WI38 (cell line): ENCODE measurements around the gene ARMC12.

Experiments
- H3K4me3 ChIP-seq: 2 replicates; pipeline ENCODE4 v1.5.1; 2011; ENCODE audit warnings: low read depth, mild to moderate bottlenecking, control low read depth, low read length
- TF ChIP-seq, protein P1 (sequence below): IDR thresholded peaks from 2 replicates; pipeline ENCODE4 v1.5.1; 2012; ENCODE audit warnings: low read depth, mild to moderate bottlenecking, control low read depth, low read length

ARMC12 gene

DNA sequence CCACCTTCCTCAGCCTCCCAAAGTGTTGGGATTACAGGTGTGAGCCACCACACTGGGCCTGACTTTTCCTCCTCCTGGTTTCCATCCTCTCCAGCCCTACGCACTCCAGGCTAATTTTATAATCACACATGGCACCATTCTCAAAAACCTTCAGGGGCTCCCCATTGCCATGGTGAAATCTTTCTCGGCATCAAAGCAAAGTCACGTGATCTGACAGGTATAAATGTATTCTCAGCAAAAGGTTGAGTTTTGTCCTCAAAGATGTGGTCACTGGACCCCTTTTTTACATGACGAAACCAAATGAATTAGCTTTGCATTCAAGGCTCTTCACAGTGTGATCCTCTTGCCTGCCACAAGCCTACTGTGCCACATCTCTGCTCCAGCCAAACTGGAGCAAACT lies 15.5 kb downstream of the ARMC12 start:
- H3K4me3 ChIP-seq: no peak overlapping the region

GRCh38 chr6:35754452-35755277 lies 17.8 kb downstream of the ARMC12 start:
- TF ChIP-seq, protein P1, sequence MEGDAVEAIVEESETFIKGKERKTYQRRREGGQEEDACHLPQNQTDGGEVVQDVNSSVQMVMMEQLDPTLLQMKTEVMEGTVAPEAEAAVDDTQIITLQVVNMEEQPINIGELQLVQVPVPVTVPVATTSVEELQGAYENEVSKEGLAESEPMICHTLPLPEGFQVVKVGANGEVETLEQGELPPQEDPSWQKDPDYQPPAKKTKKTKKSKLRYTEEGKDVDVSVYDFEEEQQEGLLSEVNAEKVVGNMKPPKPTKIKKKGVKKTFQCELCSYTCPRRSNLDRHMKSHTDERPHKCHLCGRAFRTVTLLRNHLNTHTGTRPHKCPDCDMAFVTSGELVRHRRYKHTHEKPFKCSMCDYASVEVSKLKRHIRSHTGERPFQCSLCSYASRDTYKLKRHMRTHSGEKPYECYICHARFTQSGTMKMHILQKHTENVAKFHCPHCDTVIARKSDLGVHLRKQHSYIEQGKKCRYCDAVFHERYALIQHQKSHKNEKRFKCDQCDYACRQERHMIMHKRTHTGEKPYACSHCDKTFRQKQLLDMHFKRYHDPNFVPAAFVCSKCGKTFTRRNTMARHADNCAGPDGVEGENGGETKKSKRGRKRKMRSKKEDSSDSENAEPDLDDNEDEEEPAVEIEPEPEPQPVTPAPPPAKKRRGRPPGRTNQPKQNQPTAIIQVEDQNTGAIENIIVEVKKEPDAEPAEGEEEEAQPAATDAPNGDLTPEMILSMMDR: no peak

More for the DNA sequence above, 15.5 kb downstream of the ARMC12 start:
- TF ChIP-seq, protein P1: no peak

GRCh38 chr6:35755278-35755924 lies 18.6 kb downstream of the ARMC12 start:
- H3K4me3 ChIP-seq: no peak overlapping the region

More at GRCh38 chr6:35754452-35755277, 17.8 kb downstream of the ARMC12 start:
- H3K4me3 ChIP-seq: no peak overlapping the region

DNA sequence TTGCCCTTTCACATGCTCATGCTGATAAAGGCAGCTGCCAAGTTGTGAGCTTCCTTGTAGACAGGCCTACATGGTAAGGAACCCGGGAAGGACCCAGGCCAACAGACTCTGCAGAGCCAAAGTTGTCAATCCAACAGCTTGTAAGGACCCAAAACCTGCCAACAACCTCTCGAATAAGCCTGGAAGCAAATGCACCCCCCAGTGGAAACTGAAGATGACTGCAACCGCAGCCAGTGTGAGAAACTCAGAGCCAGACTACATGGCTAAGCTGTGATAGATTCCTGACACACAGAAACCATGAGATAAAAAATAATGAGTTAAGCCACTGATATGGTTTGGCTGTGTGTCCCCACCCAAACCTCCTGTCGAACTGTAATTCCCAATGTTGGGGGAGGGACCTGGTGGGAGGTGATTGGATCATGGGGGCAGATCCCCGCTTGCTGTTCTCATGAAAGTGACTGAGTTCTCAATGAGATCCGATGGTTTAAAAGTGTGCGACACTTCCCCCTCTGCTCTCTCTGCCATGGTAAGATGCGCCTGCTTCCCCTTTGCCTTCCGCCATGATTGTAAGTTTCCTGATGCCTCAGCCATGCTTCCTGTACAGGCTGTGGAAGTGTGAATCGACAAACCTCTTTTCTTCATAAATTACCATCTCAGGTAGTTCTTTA lies 20.8 kb downstream of the ARMC12 start:
- no peak overlapping the region for H3K4me3 ChIP-seq
- TF ChIP-seq, protein P1: peak; percentile 53

More at GRCh38 chr6:35755278-35755924, 18.6 kb downstream of the ARMC12 start:
- TF ChIP-seq, protein P1: no peak

DNA sequence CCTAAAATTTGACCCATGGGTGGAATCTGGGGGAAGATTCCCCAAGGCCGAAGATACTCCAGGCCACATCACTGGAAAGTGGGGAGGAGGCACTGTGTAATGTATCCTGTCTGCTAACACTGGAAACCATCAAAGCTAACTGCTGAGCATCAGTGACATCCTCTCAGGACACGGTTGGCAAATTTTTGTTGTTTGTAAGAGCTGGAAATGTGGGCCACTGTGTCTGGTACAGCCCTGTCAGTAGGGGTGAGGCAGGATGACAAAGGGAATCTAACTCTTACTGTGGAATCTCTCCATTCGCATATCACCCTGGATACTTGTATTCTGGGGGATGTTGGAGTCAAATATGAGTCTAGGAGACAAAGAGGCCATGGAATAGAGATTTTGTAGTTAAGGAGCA lies 22.6 kb downstream of the ARMC12 start:
- TF ChIP-seq, protein P1: no peak
- no peak overlapping the region for H3K4me3 ChIP-seq

DNA sequence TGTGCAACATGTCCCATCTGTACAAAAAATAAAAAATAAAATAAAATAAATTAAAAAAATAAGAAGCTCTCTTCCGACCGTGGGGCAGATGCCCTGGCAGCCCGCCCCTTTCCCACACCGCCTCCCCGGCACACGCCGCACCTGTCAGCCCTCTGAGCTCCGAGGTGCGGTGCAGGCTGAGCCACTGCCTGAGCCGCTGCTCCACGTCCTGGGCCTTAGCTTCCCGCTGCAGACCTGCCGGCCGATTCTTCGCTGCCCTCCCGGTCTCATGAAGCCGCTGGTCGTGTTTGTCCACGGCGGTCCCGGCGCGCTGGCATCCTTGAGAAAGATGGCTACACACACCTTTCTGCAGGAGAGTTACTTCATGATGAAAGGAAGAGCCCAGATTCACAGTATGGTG lies 28.9 kb downstream of the ARMC12 start:
- TF ChIP-seq, protein P1: no peak
- H3K4me3 ChIP-seq: no peak overlapping the region
